Endothelial cell of umbilical vein (primary cell): ENCODE data around the gene BABAM2.

ENCODE experiments used
- CTCF ChIP-seq, 2 donors: IDR thresholded peaks; 1 replicate in 1 of 2; 2 replicates in 1 of 2; pipeline ENCODE4 v1.5.1; 2011; ENCODE audit warnings: low read length in 2 of 2, mild to moderate bottlenecking in 2 of 2, moderate library complexity in 2 of 2, control low read depth in 1 of 2, inconsistent platforms in 1 of 2, low read depth in 1 of 2; ENCODE audit not compliant: insufficient read depth in 1 of 2; ENCODE audit errors: extremely low read depth in 1 of 2
- EZH2 ChIP-seq: IDR thresholded peaks from 2 replicates; pipeline ENCODE4 v1.6.1; 2012; ENCODE audit warnings: borderline replicate concordance, low read depth, mild to moderate bottlenecking, moderate library complexity, low read length, inconsistent platforms; ENCODE audit not compliant: severe bottlenecking

DNA sequence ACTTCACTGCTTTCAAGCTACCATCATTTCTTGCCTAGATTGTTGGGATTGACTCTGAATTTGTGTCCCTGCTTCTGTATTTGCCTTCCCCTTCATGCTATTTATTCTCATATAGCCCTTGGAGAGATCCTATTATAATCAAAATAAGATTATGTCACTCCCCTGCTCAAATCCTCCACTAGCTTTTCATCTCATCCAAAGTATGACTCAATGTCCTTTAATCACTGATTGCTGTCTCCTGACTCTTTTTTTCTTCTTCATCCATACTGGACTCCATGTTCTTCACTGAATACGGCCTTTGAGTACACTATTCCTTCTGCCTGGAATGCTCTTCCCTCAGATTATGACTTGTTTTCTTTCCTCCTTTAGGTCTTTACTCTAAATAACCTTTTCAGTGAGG, 5.3 kb upstream of the BABAM2 start:
- TF ChIP-seq CTCF (IDR thresholded peaks at IDR 0.05; ENCODE audit: extremely low read depth in 1 of 2, insufficient read depth in 1 of 2, low read depth in 1 of 2, low read length in 2 of 2) (no peak), EZH2 (no peak)
